Fibroblast of the aortic adventitia (primary cell): ENCODE measurements around the gene PLA2G4E. TPM values are rescaled to one million over a fixed set of nuclear protein-coding genes. Genes with fewer than 3 reads are reported as not detected.

ENCODE experiments used
- DNase-seq: peaks from one replicate; pipeline ENCODE4 v3.0.0-alpha.2; 2010; ENCODE audit warnings: low read depth
- H3K4me3 ChIP-seq: 2 replicates; pipeline ENCODE4 v1.5.1; 2011; ENCODE audit warnings: low read depth, mild to moderate bottlenecking, control low read depth, low read length, moderate library complexity
- CTCF ChIP-seq: IDR thresholded peaks from 2 replicates; pipeline ENCODE4 v1.5.1; 2011; ENCODE audit warnings: mild to moderate bottlenecking, low read length, control low read depth, inconsistent platforms; ENCODE audit not compliant: insufficient read depth
- total RNA-seq: library from RNA; depleted of rRNA; stranded (reverse); fragments of >200 nt; gene quantifications from 2 replicates; pipeline ENCODE4 v1.2.3, GENCODE V29; 2012; ENCODE audit warnings: low replicate concordance

The PLA2G4E gene
- total RNA-seq, 1 donor: not detected

GRCh38 chr15:42050484-42051255 lies 29.8 kb upstream of the PLA2G4E start:
- no peak overlapping the region for H3K4me3 ChIP-seq
- TF ChIP-seq CTCF: no peak
- no peak for DNase-seq

- no peak for TF ChIP-seq CTCF
- DNase-seq: no peak
- no peak overlapping the region for H3K4me3 ChIP-seq
These were observed 28.0 kb upstream of the PLA2G4E start for GRCh38 chr15:42048821-42049200.

GRCh38 chr15:42048080-42048820 lies 27.4 kb upstream of the PLA2G4E start:
- no peak for TF ChIP-seq CTCF
- DNase-seq: no peak
- no peak overlapping the region for H3K4me3 ChIP-seq

GRCh38 chr15:42046597-42046996 lies 25.8 kb upstream of the PLA2G4E start:
- DNase-seq: no peak
- TF ChIP-seq CTCF: no peak
- no peak overlapping the region for H3K4me3 ChIP-seq

GRCh38 chr15:42045211-42045615 lies 24.4 kb upstream of the PLA2G4E start:
- no peak for TF ChIP-seq CTCF
- no peak for DNase-seq
- H3K4me3 ChIP-seq: no peak overlapping the region

GRCh38 chr15:42042602-42043400 lies 22.0 kb upstream of the PLA2G4E start:
- DNase-seq: no peak
- no peak for TF ChIP-seq CTCF
- no peak overlapping the region for H3K4me3 ChIP-seq
